Muscle layer of duodenum (tissue), 2 donors: ENCODE results near the gene KLHL1.

Source experiments
- H3K27ac ChIP-seq: one replicate; pipeline ENCODE4 v1.7.0; 2013; ENCODE audit warnings: mild to moderate bottlenecking, low read length
- H3K27me3 ChIP-seq: one replicate; pipeline ENCODE4 v1.7.0; 2013; ENCODE audit warnings: low read depth, mild to moderate bottlenecking, control low read depth, low read length
- H3K36me3 ChIP-seq, 2 donors: one replicate each; pipeline ENCODE4 v1.7.0; 2013; ENCODE audit warnings: low read length in 2 of 2, control low read depth in 1 of 2, mild to moderate bottlenecking in 1 of 2; ENCODE audit not compliant: insufficient read depth in 2 of 2, control insufficient read depth in 1 of 2
- H3K4me1 ChIP-seq, 2 donors: one replicate each; pipeline ENCODE4 v1.7.0; 2013; ENCODE audit warnings: low read length in 2 of 2, mild to moderate bottlenecking in 2 of 2, control low read depth in 1 of 2, moderate library complexity in 1 of 2; ENCODE audit not compliant: insufficient read depth in 2 of 2, control insufficient read depth in 1 of 2
- H3K4me3 ChIP-seq, 2 donors: one replicate each; pipeline ENCODE4 v1.7.0; 2013; ENCODE audit warnings: low read length in 2 of 2, low read depth in 1 of 2, mild to moderate bottlenecking in 1 of 2
- H3K9me3 ChIP-seq, 2 donors: one replicate each; pipeline ENCODE4 v1.7.0; 2013; ENCODE audit warnings: low read length in 2 of 2, control low read depth in 1 of 2, mild to moderate bottlenecking in 1 of 2; ENCODE audit not compliant: control insufficient read depth in 1 of 2
- donor health status: healthy.

KLHL1 gene

DNA sequence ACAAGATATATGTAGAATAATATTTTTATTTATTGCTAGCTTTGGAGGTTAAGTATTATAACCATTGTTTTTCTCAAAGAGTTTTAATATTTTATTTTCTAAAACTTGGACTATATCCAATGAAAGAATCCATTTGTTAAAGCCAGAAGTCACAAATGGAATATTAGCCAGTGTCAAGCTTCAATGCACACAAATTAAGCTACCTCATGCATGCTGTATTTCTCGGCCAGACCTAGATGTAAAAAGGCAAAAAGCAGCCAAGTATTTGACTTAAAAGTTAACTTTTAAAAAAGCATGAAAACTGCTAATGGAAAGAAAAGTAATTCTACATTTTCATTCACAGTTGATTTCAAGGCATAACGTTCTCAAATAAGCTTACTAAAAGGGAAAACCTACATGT, 160.7 kb downstream of the KLHL1 start:
- Histone ChIP-seq H3K9me3 (no peaks in the 10 kb centered on the region), H3K36me3 (no peaks in the 10 kb centered on the region), H3K27me3 (no peaks in the 10 kb centered on the region), H3K27ac (no peak overlapping the region), H3K4me1 (no peaks in the 10 kb centered on the region), H3K4me3 (no peak overlapping the region)

GRCh38 chr13:69946511-69946910, 161.7 kb downstream of the KLHL1 start:
- Histone ChIP-seq H3K27me3 (no peaks in the 10 kb centered on the region), H3K36me3 (no peaks in the 10 kb centered on the region), H3K4me3 (no peak overlapping the region), H3K27ac (no peak overlapping the region), H3K9me3 (no peaks in the 10 kb centered on the region), H3K4me1 (no peaks in the 10 kb centered on the region)

GRCh38 chr13:69935043-69935442, 173.2 kb downstream of the KLHL1 start:
- no peak overlapping the region for H3K27ac ChIP-seq
- no peaks in the 10 kb centered on the region for H3K9me3 ChIP-seq
- no peaks in the 10 kb centered on the region for H3K36me3 ChIP-seq
- no peak overlapping the region for H3K4me3 ChIP-seq
- H3K4me1 ChIP-seq: no peaks in the 10 kb centered on the region
- H3K27me3 ChIP-seq: no peaks in the 10 kb centered on the region

DNA sequence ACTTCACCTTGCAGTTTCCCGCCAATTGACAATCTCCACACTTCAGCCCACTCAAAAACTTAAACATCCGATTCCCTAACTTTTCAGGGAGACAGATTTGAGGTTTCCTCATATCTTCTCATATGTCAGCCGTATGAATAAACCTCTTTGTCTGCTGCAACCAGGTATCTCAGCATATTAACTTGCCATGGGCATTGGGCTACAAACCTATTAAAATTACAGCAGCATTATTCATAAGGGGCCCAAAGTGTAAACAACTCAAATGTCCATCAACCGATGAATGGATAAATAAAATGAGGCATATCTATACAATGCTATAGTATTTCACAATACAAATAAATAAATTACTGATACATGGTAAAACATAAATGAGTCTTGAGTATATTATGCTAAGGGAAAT, 180.0 kb downstream of the KLHL1 start:
- no peaks in the 10 kb centered on the region for H3K4me1 ChIP-seq
- H3K27ac ChIP-seq: no peak overlapping the region
- no peaks in the 10 kb centered on the region for H3K9me3 ChIP-seq
- no peaks in the 10 kb centered on the region for H3K36me3 ChIP-seq
- no peak overlapping the region for H3K4me3 ChIP-seq
- no peaks in the 10 kb centered on the region for H3K27me3 ChIP-seq

DNA sequence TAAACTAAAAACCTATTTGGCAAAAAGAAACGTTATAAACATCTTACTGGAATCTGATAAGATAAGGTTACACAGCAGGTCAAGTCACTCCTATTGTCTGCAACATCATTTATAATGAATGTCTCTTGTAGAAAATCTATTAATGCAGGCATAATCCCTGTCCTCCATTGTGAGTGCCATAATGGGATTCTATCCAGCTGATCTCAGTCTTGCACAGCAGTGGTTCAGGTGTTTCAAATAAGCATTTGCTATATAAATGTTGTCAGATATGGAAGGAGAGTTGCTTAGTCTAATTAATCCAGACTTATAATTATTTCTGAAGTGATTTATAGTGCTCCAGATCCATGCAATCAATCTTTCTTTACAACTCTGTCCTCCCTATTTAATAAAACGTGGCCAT, 187.1 kb downstream of the KLHL1 start:
- Histone ChIP-seq H3K9me3 (no peaks in the 10 kb centered on the region), H3K36me3 (no peaks in the 10 kb centered on the region), H3K27me3 (no peaks in the 10 kb centered on the region), H3K27ac (no peak overlapping the region), H3K4me3 (no peak overlapping the region), H3K4me1 (no peaks in the 10 kb centered on the region)

GRCh38 chr13:69912630-69913029, 195.6 kb downstream of the KLHL1 start:
- Histone ChIP-seq H3K27ac (no peak overlapping the region), H3K27me3 (no peaks in the 10 kb centered on the region), H3K4me3 (no peak overlapping the region), H3K4me1 (no peaks in the 10 kb centered on the region), H3K9me3 (no peaks in the 10 kb centered on the region), H3K36me3 (no peaks in the 10 kb centered on the region)

GRCh38 chr13:69910800-69911199, 197.5 kb downstream of the KLHL1 start:
- Histone ChIP-seq H3K27me3 (no peaks in the 10 kb centered on the region), H3K9me3 (no peaks in the 10 kb centered on the region), H3K27ac (no peak overlapping the region), H3K4me1 (no peaks in the 10 kb centered on the region), H3K36me3 (no peaks in the 10 kb centered on the region), H3K4me3 (no peak overlapping the region)

- H3K27ac ChIP-seq: no peak overlapping the region
- H3K36me3 ChIP-seq: no peaks in the 10 kb centered on the region
- H3K27me3 ChIP-seq: no peaks in the 10 kb centered on the region
- H3K9me3 ChIP-seq: no peaks in the 10 kb centered on the region
- no peaks in the 10 kb centered on the region for H3K4me1 ChIP-seq
- H3K4me3 ChIP-seq: no peak overlapping the region
Measured at GRCh38 chr13:69904784-69905183, 203.5 kb downstream of the KLHL1 start.

GRCh38 chr13:69903081-69903480, 205.2 kb downstream of the KLHL1 start:
- Histone ChIP-seq H3K36me3 (no peaks in the 10 kb centered on the region), H3K4me3 (no peak overlapping the region), H3K9me3 (no peaks in the 10 kb centered on the region), H3K27ac (no peak overlapping the region), H3K4me1 (no peaks in the 10 kb centered on the region), H3K27me3 (no peaks in the 10 kb centered on the region)

DNA sequence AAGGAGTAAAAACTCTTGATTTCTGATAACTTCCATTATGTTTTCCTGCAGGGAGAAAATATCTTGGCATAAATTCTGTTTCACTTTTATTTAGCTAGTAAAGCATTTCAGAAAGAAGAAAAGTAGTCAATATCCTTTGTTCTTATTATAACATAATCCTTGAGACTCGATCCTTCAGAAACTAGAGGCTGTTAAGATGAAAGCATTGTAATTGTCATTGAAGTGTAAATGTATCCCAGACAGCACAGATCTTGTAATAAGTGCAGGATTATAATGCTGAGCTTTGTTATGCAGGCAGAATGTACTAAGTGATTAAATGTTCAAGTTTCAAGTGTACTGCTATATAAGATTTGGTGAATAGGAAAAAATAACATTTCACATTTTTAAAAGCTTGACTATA, 225.8 kb downstream of the KLHL1 start:
- Histone ChIP-seq H3K4me1 (no peaks in the 10 kb centered on the region), H3K4me3 (no peak overlapping the region), H3K27me3 (no peaks in the 10 kb centered on the region), H3K36me3 (no peaks in the 10 kb centered on the region), H3K27ac (no peak overlapping the region), H3K9me3 (no peaks in the 10 kb centered on the region)

DNA sequence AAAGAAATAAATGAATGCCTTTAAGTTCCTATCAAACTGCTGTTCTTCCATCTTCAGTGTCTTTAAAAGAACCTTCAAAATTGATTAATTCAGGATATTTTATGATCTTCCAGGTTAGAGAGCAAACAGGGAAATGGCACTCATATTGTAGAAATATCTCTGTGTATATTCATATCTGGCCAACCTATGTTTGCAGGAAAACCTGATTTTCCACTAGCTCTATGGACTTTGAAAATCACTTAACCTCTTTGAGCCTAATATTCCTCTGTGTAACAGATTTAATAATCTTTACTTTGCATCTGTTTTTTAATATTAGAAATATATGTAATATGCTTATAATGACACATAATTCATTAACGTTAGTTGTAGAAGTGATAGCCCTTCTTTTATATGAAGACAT, 228.3 kb downstream of the KLHL1 start:
- Histone ChIP-seq H3K9me3 (no peaks in the 10 kb centered on the region), H3K27ac (no peak overlapping the region), H3K36me3 (no peaks in the 10 kb centered on the region), H3K4me1 (no peaks in the 10 kb centered on the region), H3K4me3 (no peak overlapping the region), H3K27me3 (no peaks in the 10 kb centered on the region)

DNA sequence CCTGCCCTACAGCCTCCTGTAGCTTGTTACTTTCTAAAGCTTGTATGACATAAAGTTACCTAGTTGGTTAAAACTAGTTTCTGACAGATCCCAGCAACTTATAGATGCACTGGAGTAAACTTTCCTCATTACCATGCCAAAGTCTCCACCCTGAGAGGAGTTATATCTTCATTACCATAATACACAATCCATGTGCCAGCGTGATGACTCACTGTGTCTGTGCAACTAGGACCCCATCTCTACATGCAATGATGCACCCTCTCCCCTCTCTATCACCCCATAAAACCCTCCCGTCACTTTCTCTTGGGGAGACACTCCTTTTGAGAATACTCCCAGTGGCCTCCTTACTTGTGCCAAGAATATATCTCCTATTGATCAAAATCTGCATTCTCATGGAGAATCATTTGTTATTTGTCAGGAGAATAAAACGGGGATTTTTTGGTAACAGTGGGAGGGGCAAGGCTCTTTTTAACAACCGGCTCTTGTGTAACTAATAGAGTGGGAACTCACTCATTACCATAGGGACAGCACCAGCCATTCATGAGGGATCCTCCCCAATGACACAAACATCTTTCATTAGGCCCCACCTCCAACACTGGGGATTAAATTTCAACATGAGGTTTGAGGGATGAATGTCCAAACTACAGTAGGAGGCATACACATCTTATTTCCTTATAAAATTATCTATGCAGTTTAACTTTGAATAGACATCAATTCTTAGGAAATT, 235.8 kb downstream of the KLHL1 start:
- Histone ChIP-seq H3K9me3 (no peaks in the 10 kb centered on the region), H3K4me1 (no peaks in the 10 kb centered on the region), H3K4me3 (no peak overlapping the region), H3K36me3 (no peaks in the 10 kb centered on the region), H3K27me3 (no peaks in the 10 kb centered on the region), H3K27ac (no peak overlapping the region)
